CD4-positive, CD25-positive, alpha-beta regulatory T cell (primary cell): ENCODE measurements around the gene STRN4. TPM values are rescaled to one million over a fixed set of nuclear protein-coding genes. Genes with fewer than 3 reads are reported as not detected.
"Not testable (repeated sequence)": the region's sequence is repeated elsewhere in the genome, so short reads cannot be mapped to it uniquely, and the experiment has no call there.

Experiments
- ATAC-seq, 2 donors: fragments of 150-1000 bp; cut with Tn5 transposase; one replicate each; pipeline ENCODE4 v1.10.0; 2021; ENCODE audit warnings: low read depth in 2 of 2, moderate number of reproducible peaks in 2 of 2, moderate library complexity in 1 of 2
- DNase-seq, 3 donors: peaks; one replicate each; pipeline versions ENCODE4 v3.0.0 to v3.0.0-alpha.2; 2012 to 2022; ENCODE audit warnings: mixed read lengths in 1 of 3
- H3K27ac ChIP-seq: one replicate; pipeline ENCODE4 v1.7.0; 2013; ENCODE audit warnings: mild to moderate bottlenecking, low read length; ENCODE audit not compliant: insufficient read depth, poor library complexity, severe bottlenecking
- H3K27me3 ChIP-seq: one replicate; pipeline ENCODE4 v1.7.0; 2013; ENCODE audit warnings: low read length; ENCODE audit not compliant: control insufficient read depth, insufficient read depth
- H3K36me3 ChIP-seq: one replicate; pipeline ENCODE4 v1.7.0; 2013; ENCODE audit warnings: mild to moderate bottlenecking, low read length, moderate library complexity; ENCODE audit not compliant: control insufficient read depth, insufficient read depth
- H3K4me1 ChIP-seq: 2 replicates; pipeline ENCODE4 v1.7.0; 2013; ENCODE audit warnings: mild to moderate bottlenecking, low read length; ENCODE audit not compliant: insufficient read depth, control insufficient read depth, poor library complexity, severe bottlenecking
- H3K4me3 ChIP-seq: one replicate; pipeline ENCODE4 v1.7.0; 2013; ENCODE audit warnings: low read depth, mild to moderate bottlenecking, low read length, moderate library complexity
- H3K9me3 ChIP-seq, 2 experiments: 1 replicate in 1 of 2; 2 replicates in 1 of 2; pipeline ENCODE4 v1.7.0; 2013; ENCODE audit warnings: low read length in 2 of 2, mild to moderate bottlenecking in 1 of 2, moderate library complexity in 1 of 2; ENCODE audit not compliant: control insufficient read depth in 2 of 2
- H3K27ac Mint-ChIP-seq, 3 donors: one replicate each; pipeline ENCODE4 v1.8.0; 2020 to 2022; ENCODE audit warnings: mild to moderate bottlenecking in 3 of 3, mixed read lengths in 3 of 3, moderate library complexity in 2 of 3
- H3K27me3 Mint-ChIP-seq: one replicate; pipeline ENCODE4 v1.8.0; 2022; ENCODE audit warnings: mild to moderate bottlenecking, mixed read lengths
- H3K36me3 Mint-ChIP-seq: one replicate; pipeline ENCODE4 v1.8.0; 2020; ENCODE audit warnings: mixed read lengths
- H3K4me1 Mint-ChIP-seq, 4 donors: one replicate each; pipeline ENCODE4 v1.8.0; 2020 to 2022; ENCODE audit warnings: mixed read lengths in 4 of 4, mild to moderate bottlenecking in 1 of 4
- H3K4me3 Mint-ChIP-seq, 4 donors: one replicate each; pipeline ENCODE4 v1.8.0; 2020 to 2022; ENCODE audit warnings: mild to moderate bottlenecking in 4 of 4, mixed read lengths in 4 of 4, moderate library complexity in 3 of 4
- H3K9me3 Mint-ChIP-seq, 7 donors: one replicate each; pipeline ENCODE4 v1.8.0; 2020 to 2022; ENCODE audit warnings: mixed read lengths in 7 of 7, mild to moderate bottlenecking in 3 of 7, moderate library complexity in 2 of 7
- polyA plus RNA-seq, 4 donors: library from polyadenylated mRNA; unstranded; fragments of 300-500 nt; fragmentation: Illumina TruSeq; gene quantifications; one replicate each; pipeline ENCODE4 v1.2.3, GENCODE V29; 2021
- total RNA-seq: library from RNA; stranded (reverse); gene quantifications from one replicate; pipeline ENCODE4 v1.2.3, GENCODE V29; 2022

The STRN4 gene
- total and polyA plus RNA-seq, 5 donors from 2014 or later: 11.9 to 121 (median 15.5) TPM

GRCh38 chr19:46777956-46778645, 31.9 kb upstream of the STRN4 start:
- H3K27me3 ChIP-seq, H3K27ac ChIP-seq, H3K27me3 Mint-ChIP-seq, H3K27ac Mint-ChIP-seq, H3K4me1 ChIP-seq, DNase-seq, H3K4me3 Mint-ChIP-seq, H3K4me3 ChIP-seq, H3K9me3 Mint-ChIP-seq, ATAC-seq, H3K9me3 ChIP-seq: not testable (repeated sequence)
- H3K36me3 Mint-ChIP-seq: peaks cover 32% of the 10 kb centered on the region
- peaks cover 0 to 13% (median 6%) of the 10 kb centered on the region in 4 donors for H3K4me1 Mint-ChIP-seq
- peaks cover 64% of the 10 kb centered on the region for H3K36me3 ChIP-seq

DNA sequence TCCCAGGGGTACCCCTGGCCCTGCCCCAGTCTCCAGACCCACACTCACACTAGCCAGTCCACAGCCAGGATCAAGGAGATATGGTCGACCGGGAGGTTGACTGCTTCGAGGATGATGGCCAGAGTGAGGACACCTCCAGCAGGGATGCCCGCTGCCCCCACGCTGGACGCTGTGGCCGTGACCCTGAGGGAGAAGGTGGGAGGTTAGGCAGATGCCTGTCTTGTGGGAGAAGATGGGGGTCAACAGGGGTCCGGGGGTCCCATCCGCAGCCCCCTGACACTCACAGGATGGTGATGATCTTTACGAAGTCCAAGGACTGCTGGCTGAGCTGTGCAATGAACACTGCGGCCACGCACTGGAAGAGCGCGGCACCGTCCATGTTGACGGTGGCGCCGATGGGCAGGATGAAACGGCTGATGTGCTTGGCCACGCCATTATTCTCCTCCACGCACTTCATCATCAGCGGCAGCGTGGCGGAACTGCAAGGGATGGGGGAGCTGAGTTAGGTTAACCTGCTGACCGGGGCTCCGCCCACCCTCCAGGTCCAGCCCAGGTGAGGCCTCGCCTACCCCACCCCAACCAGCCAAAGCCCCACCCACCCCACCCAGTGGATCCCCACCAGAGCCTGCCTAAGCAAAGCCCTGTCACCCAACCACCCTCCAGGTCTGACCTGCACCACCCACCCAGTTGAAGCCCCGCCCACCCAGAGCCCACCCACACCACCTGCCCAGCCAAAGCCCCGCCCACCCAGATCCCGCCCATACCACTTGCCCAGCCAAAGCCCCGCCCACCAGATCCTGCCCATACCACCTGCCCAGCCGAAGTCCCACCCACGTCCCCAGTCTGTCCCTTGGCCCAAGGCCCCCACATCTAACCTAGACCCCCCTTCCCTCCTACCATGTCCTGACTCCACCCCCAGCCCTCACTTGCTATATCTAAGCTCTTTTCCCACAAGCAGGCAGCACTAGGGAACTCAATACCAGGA, 31.0 kb upstream of the STRN4 start:
- Mint-ChIP-seq H3K27me3 (no peaks in the 10 kb centered on the region), H3K36me3 (peaks cover 27% of the 10 kb centered on the region), H3K9me3 (no peaks in the 10 kb centered on the region), H3K4me1 (peaks cover 0 to 5% (median 0%) of the 10 kb centered on the region in 4 donors), H3K4me3 (no peak overlapping the region), H3K27ac (no peak overlapping the region)
- DNase-seq: no peak
- peaks cover 59% of the 10 kb centered on the region for H3K36me3 ChIP-seq
- H3K27ac ChIP-seq: no peak overlapping the region
- H3K9me3 ChIP-seq: no peaks in the 10 kb centered on the region
- no peak overlapping the region for H3K4me3 ChIP-seq
- H3K4me1 ChIP-seq: no peaks in the 10 kb centered on the region
- no peaks in the 10 kb centered on the region for H3K27me3 ChIP-seq
- no peak for ATAC-seq

DNA sequence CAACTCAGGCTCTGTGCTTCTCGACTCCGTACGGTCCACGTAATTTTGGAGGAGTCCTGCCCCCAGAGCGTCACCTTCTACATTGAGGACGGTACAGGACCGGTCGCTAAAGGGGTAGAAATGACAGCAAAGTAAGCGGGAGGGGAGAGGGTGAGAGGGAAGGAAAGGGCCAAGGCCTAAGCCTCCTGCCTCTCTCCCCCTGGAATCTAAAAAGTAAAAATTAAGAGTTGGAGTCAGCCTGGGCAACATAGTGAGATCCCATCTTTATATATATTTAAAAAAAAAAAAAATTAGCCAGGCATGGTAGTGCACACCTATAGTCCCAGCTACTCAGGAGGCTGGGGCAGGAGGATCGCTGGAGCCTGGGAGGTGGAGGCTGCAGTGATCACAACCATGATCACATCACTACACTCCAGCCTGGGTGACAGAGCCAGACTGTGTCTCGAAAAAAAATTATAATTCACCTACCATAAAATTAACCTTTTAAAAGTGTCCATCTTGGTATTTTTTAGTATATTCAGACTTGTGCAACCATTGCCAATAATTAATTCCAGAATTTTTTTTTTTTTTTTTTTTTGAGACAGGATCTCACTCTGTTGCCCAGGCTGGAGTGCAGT, 29.5 kb upstream of the STRN4 start:
- no peak overlapping the region for H3K27ac ChIP-seq
- H3K4me1 ChIP-seq: no peaks in the 10 kb centered on the region
- Mint-ChIP-seq H3K36me3 (peaks cover 20% of the 10 kb centered on the region), H3K4me3 (no peak overlapping the region), H3K27me3 (no peaks in the 10 kb centered on the region), H3K4me1 (peaks cover 0 to 5% (median 0%) of the 10 kb centered on the region in 4 donors), H3K9me3 (no peaks in the 10 kb centered on the region), H3K27ac (peak overlapping the region in 1 of 3 donors; percentile 23)
- no peaks in the 10 kb centered on the region for H3K9me3 ChIP-seq
- no peak overlapping the region for H3K4me3 ChIP-seq
- no peaks in the 10 kb centered on the region for H3K27me3 ChIP-seq
- DNase-seq: no peak
- peaks cover 46% of the 10 kb centered on the region for H3K36me3 ChIP-seq
- ATAC-seq: no peak

- H3K36me3 ChIP-seq: peaks cover 31% of the 10 kb centered on the region
- no peak overlapping the region for H3K27ac Mint-ChIP-seq
- peaks cover 0 to 5% (median 0%) of the 10 kb centered on the region in 4 donors for H3K4me1 Mint-ChIP-seq
- no peaks in the 10 kb centered on the region for H3K9me3 ChIP-seq
- no peak overlapping the region for H3K4me3 ChIP-seq
- no peaks in the 10 kb centered on the region for H3K4me1 ChIP-seq
- peaks cover 14% of the 10 kb centered on the region for H3K36me3 Mint-ChIP-seq
- H3K9me3 Mint-ChIP-seq: no peaks in the 10 kb centered on the region
- H3K27me3 Mint-ChIP-seq: no peaks in the 10 kb centered on the region
- no peak overlapping the region for H3K4me3 Mint-ChIP-seq
- DNase-seq (no peak), ATAC-seq (no peak)
- H3K27me3 ChIP-seq: no peaks in the 10 kb centered on the region
- no peak overlapping the region for H3K27ac ChIP-seq
Measured at GRCh38 chr19:46773018-46773399, 26.8 kb upstream of the STRN4 start.

GRCh38 chr19:46772170-46773017, 26.1 kb upstream of the STRN4 start:
- H3K27ac ChIP-seq: no peak overlapping the region
- peaks cover 27% of the 10 kb centered on the region for H3K36me3 ChIP-seq
- Mint-ChIP-seq H3K27ac (no peak overlapping the region), H3K27me3 (no peaks in the 10 kb centered on the region), H3K4me1 (peaks cover 0 to 5% (median 0%) of the 10 kb centered on the region in 4 donors), H3K4me3 (no peak overlapping the region), H3K9me3 (no peaks in the 10 kb centered on the region), H3K36me3 (peaks cover 14% of the 10 kb centered on the region)
- ATAC-seq: no peak
- H3K4me1 ChIP-seq: no peaks in the 10 kb centered on the region
- H3K9me3 ChIP-seq: no peaks in the 10 kb centered on the region
- H3K27me3 ChIP-seq: no peaks in the 10 kb centered on the region
- H3K4me3 ChIP-seq: no peak overlapping the region
- DNase-seq: no peak

DNA sequence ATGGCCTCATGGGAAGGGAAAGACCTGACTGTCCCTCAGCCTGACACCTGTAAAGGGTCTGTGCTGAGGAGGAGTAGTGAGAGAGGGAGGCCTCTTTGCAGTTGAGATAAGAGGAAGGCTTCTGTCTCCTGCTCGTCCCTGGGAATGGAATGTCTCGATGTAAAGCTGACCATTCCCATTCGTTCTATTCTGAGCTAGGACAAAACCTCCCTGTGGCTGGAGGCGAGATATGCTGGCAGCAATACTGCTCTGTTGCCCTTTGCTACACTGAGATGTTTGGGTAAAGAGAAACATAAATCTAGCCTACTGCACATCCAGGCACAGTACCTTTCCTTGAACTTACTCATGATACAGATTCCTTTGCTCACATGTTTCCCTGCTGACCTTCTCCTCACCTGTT, 22.5 kb upstream of the STRN4 start:
- not testable (repeated sequence) for H3K27ac Mint-ChIP-seq, H3K36me3 ChIP-seq, H3K4me3 ChIP-seq, H3K27me3 Mint-ChIP-seq, DNase-seq, H3K27ac ChIP-seq, H3K4me3 Mint-ChIP-seq, H3K36me3 Mint-ChIP-seq, H3K4me1 Mint-ChIP-seq, H3K9me3 ChIP-seq, H3K27me3 ChIP-seq, H3K4me1 ChIP-seq, ATAC-seq, H3K9me3 Mint-ChIP-seq
